ENCODE measurements around the gene PGM1.

DNA sequence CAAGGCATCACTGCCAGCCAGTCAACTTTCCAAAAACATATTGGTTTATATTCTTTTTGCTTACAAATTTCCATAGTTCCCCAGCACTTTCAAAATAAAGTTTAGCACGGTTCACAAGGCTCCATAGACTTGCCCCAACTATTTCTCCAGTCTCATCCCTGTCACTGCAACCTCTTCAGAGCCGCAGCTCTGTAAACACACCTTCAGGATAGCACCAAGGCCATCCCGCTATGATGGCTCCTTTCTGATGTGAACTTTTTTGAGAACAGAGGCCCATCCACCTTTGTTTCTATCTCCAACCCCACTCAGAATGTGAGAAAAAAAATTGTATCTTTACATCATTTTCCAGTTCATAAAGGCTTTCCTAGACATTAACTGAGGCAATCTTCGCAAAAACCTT is 26.3 kb downstream of the PGM1 start:
- TF ChIP-seq, protein P1, sequence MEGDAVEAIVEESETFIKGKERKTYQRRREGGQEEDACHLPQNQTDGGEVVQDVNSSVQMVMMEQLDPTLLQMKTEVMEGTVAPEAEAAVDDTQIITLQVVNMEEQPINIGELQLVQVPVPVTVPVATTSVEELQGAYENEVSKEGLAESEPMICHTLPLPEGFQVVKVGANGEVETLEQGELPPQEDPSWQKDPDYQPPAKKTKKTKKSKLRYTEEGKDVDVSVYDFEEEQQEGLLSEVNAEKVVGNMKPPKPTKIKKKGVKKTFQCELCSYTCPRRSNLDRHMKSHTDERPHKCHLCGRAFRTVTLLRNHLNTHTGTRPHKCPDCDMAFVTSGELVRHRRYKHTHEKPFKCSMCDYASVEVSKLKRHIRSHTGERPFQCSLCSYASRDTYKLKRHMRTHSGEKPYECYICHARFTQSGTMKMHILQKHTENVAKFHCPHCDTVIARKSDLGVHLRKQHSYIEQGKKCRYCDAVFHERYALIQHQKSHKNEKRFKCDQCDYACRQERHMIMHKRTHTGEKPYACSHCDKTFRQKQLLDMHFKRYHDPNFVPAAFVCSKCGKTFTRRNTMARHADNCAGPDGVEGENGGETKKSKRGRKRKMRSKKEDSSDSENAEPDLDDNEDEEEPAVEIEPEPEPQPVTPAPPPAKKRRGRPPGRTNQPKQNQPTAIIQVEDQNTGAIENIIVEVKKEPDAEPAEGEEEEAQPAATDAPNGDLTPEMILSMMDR (IDR thresholded peaks at IDR 0.05; ENCODE audit: low read length) = no peak
- no peak for TF ChIP-seq EZH2 (IDR thresholded peaks at IDR 0.05; ENCODE audit: borderline replicate concordance, low read length)

All from OCI-LY1 (cell line).